Tibial nerve (tissue), 3 donors: ENCODE measurements around the gene GPR31.

Source experiments
- CTCF ChIP-seq, 5 experiments: fragments of 200-600 bp in 3 of 5; fragments of 450-650 bp in 2 of 5; sonication (generic) in 3 of 5; IDR thresholded peaks; one replicate each; pipeline ENCODE4 v1.5.1; 2016 to 2019; ENCODE audit warnings: antibody characterized with exemption in 5 of 5, mild to moderate bottlenecking in 3 of 5, moderate library complexity in 2 of 5
- POLR2A ChIP-seq, 2 donors: fragments of 450-650 bp; IDR thresholded peaks; one replicate each; pipeline ENCODE4 v1.6.1; 2017; ENCODE audit warnings: antibody characterized with exemption in 2 of 2, mild to moderate bottlenecking in 2 of 2, moderate library complexity in 2 of 2

GRCh38 chr6:167107787-167108186 is 50.0 kb downstream of the GPR31 start:
- TF ChIP-seq CTCF (IDR thresholded peaks at IDR 0.05) (no peak), POLR2A (IDR thresholded peaks at IDR 0.05) (no peak)
